Pericardium fibroblast (primary cell): ENCODE measurements around the gene BRAT1. TPM values are rescaled to one million over a fixed set of nuclear protein-coding genes. Genes with fewer than 3 reads are reported as not detected.

Experiments
- total RNA-seq: library from RNA; depleted of rRNA; stranded (reverse); fragments of >200 nt; gene quantifications from 2 replicates; pipeline ENCODE4 v1.2.3, GENCODE V29; 2015

Gene BRAT1
- 28.7 and 31.0 TPM in 2 replicates for total RNA-seq

GRCh38 chr7:2555121-2556052 is at the start of gene BRAT1:
Gene BRAT1, minus strand, starts transcription at chr7:2555524. Its CDS starts 1,093 bp downstream, at chr7:2554431.

GRCh38 chr7:2558629-2559282 is 3.4 kb upstream of the BRAT1 start, which contains the start of gene IQCE:
Gene IQCE, plus strand, starts transcription at chr7:2558979. Its CDS starts 203 bp downstream, at chr7:2559182.

GRCh38 chr7:2519119-2519930 is 36.0 kb downstream of the BRAT1 start, which contains the start of gene LFNG:
Gene LFNG, plus strand, starts transcription at chr7:2519774. Its CDS starts 88 bp downstream, at chr7:2519862.

Other genes with a start within 250 kb of the BRAT1 start
- gene SNX8, start 241.1 kb downstream of the BRAT1 start, total RNA-seq: 23.1 and 34.7 TPM in 2 replicates
- gene EIF3B, start 200.7 kb downstream of the BRAT1 start, total RNA-seq: 113 and 123 TPM in 2 replicates
- 16.6 and 20.2 TPM in 2 replicates for gene CHST12, start 151.9 kb downstream of the BRAT1 start, total RNA-seq
- not detected in 2 replicates for gene GRIFIN, start 79.1 kb downstream of the BRAT1 start, total RNA-seq
- 7.7 and 7.9 TPM in 2 replicates for gene LFNG, start 35.8 kb downstream of the BRAT1 start, total RNA-seq
- 5.6 and 12.9 TPM in 2 replicates for gene IQCE, start 3.5 kb upstream of the BRAT1 start, total RNA-seq
- 49.8 and 59.0 TPM in 2 replicates for gene TTYH3, start 76.5 kb upstream of the BRAT1 start, total RNA-seq
- gene AMZ1, start 132.7 kb upstream of the BRAT1 start, total RNA-seq: 0.12 TPM in 1 of 2 replicates, not detected in the other